ENCODE data around the gene IL4R.

IL4R gene

GRCh38 chr16:27381236-27381635, 67.5 kb downstream of the IL4R start:
- Histone ChIP-seq H3K4me1 (ENCODE audit: control insufficient read depth, insufficient read depth, low read length) (no peaks in the 10 kb centered on the region), H3K4me3 (ENCODE audit: low read length) (no peak overlapping the region), H3K36me3 (ENCODE audit: control insufficient read depth, insufficient read depth, low read length) (no peaks in the 10 kb centered on the region), H3K27me3 (ENCODE audit: control insufficient read depth, insufficient read depth, low read length) (no peaks in the 10 kb centered on the region), H3K27ac (ENCODE audit: low read length) (no peak overlapping the region), H3K9me3 (ENCODE audit: control insufficient read depth, insufficient read depth, low read length) (no peaks in the 10 kb centered on the region)
- no peak for DNase-seq (ENCODE audit: low read depth, low spot score)

- WGBS (ENCODE audit: insufficient coverage, insufficient read length): no CpG with 5 or more reads among the region's 10 CpGs
- H3K36me3 ChIP-seq (ENCODE audit: control insufficient read depth, insufficient read depth, low read length): no peaks in the 10 kb centered on the region
- H3K4me3 ChIP-seq (ENCODE audit: low read length): no peak overlapping the region
- no peak overlapping the region for H3K27ac ChIP-seq (ENCODE audit: low read length)
- no peaks in the 10 kb centered on the region for H3K9me3 ChIP-seq (ENCODE audit: control insufficient read depth, insufficient read depth, low read length)
- DNase-seq (ENCODE audit: low read depth, low spot score): no peak
- no peaks in the 10 kb centered on the region for H3K27me3 ChIP-seq (ENCODE audit: control insufficient read depth, insufficient read depth, low read length)
- no peaks in the 10 kb centered on the region for H3K4me1 ChIP-seq (ENCODE audit: control insufficient read depth, insufficient read depth, low read length)
Measured at GRCh38 chr16:27381974-27382855, 68.4 kb downstream of the IL4R start.

- Histone ChIP-seq H3K27me3 (ENCODE audit: control insufficient read depth, insufficient read depth, low read length) (no peaks in the 10 kb centered on the region), H3K36me3 (ENCODE audit: control insufficient read depth, insufficient read depth, low read length) (no peaks in the 10 kb centered on the region), H3K9me3 (ENCODE audit: control insufficient read depth, insufficient read depth, low read length) (no peaks in the 10 kb centered on the region), H3K27ac (ENCODE audit: low read length) (no peak overlapping the region), H3K4me1 (ENCODE audit: control insufficient read depth, insufficient read depth, low read length) (no peaks in the 10 kb centered on the region), H3K4me3 (ENCODE audit: low read length) (no peak overlapping the region)
- WGBS (ENCODE audit: insufficient coverage, insufficient read length): no CpG with 5 or more reads among the region's 15 CpGs
- no peak for DNase-seq (ENCODE audit: low read depth, low spot score)
Measured at GRCh38 chr16:27383556-27384243, 69.9 kb downstream of the IL4R start.

GRCh38 chr16:27384425-27384824, 70.7 kb downstream of the IL4R start:
- Histone ChIP-seq H3K27me3 (ENCODE audit: control insufficient read depth, insufficient read depth, low read length) (no peaks in the 10 kb centered on the region), H3K36me3 (ENCODE audit: control insufficient read depth, insufficient read depth, low read length) (no peaks in the 10 kb centered on the region), H3K9me3 (ENCODE audit: control insufficient read depth, insufficient read depth, low read length) (no peaks in the 10 kb centered on the region), H3K4me1 (ENCODE audit: control insufficient read depth, insufficient read depth, low read length) (no peaks in the 10 kb centered on the region), H3K4me3 (ENCODE audit: low read length) (no peak overlapping the region), H3K27ac (ENCODE audit: low read length) (no peak overlapping the region)
- WGBS (ENCODE audit: insufficient coverage, insufficient read length): no CpG with 5 or more reads among the region's 5 CpGs
- DNase-seq (ENCODE audit: low read depth, low spot score): no peak

DNA sequence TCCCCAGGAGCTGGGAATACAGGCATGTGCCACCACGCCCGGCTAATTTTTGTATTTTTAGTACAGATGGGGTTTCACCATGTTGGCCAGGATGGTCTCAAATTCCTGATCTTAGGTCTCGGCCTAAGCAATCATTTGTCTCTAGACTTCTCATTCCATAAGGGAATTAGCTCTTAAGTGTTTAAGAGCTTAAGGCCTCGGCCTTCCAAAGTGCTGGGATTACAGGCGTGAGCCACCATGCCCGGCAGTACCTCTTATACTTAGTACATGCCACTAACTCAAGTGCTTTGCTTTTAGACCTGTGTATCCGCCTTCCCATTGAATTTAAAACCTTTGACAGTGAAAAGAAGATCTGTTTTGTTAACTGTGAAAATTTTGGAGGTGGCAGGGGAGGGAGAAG, 71.6 kb downstream of the IL4R start:
- H3K27ac ChIP-seq (ENCODE audit: low read length): no peak overlapping the region
- no peaks in the 10 kb centered on the region for H3K27me3 ChIP-seq (ENCODE audit: control insufficient read depth, insufficient read depth, low read length)
- WGBS (ENCODE audit: insufficient coverage, insufficient read length): no CpG with 5 or more reads among the region's 7 CpGs
- DNase-seq (ENCODE audit: low read depth, low spot score): no peak
- no peaks in the 10 kb centered on the region for H3K4me1 ChIP-seq (ENCODE audit: control insufficient read depth, insufficient read depth, low read length)
- H3K9me3 ChIP-seq (ENCODE audit: control insufficient read depth, insufficient read depth, low read length): no peaks in the 10 kb centered on the region
- H3K4me3 ChIP-seq (ENCODE audit: low read length): no peak overlapping the region
- no peaks in the 10 kb centered on the region for H3K36me3 ChIP-seq (ENCODE audit: control insufficient read depth, insufficient read depth, low read length)

DNA sequence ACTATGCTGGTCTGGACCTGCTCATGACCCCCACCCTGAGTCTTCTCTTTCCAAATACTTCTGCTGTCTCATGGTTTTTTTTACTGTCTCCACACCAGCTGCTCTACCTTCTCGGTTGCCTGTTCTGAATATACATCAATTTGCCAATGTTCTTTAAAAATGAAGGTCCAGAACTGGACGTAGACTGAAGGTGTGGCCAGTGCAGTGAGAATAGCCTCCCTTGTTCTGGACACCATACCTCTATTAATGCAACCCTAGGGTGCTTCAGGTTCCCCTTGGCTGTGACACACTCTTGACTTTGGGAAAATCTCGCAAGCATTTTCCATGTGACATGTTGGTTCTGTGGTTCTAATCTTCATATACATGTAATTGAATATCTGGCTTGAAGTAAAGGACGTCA, 72.9 kb downstream of the IL4R start:
- no peaks in the 10 kb centered on the region for H3K4me1 ChIP-seq (ENCODE audit: control insufficient read depth, insufficient read depth, low read length)
- H3K36me3 ChIP-seq (ENCODE audit: control insufficient read depth, insufficient read depth, low read length): no peaks in the 10 kb centered on the region
- no CpG with 5 or more reads among the region's 4 CpGs for whole genome bisulfite sequencing (ENCODE audit: insufficient coverage, insufficient read length)
- H3K27me3 ChIP-seq (ENCODE audit: control insufficient read depth, insufficient read depth, low read length): no peaks in the 10 kb centered on the region
- H3K9me3 ChIP-seq (ENCODE audit: control insufficient read depth, insufficient read depth, low read length): no peaks in the 10 kb centered on the region
- no peak overlapping the region for H3K4me3 ChIP-seq (ENCODE audit: low read length)
- no peak for DNase-seq (ENCODE audit: low read depth, low spot score)
- H3K27ac ChIP-seq (ENCODE audit: low read length): no peak overlapping the region

GRCh38 chr16:27387724-27388123, 74.0 kb downstream of the IL4R start:
- no peak for DNase-seq (ENCODE audit: low read depth, low spot score)
- Histone ChIP-seq H3K4me3 (ENCODE audit: low read length) (no peak overlapping the region), H3K9me3 (ENCODE audit: control insufficient read depth, insufficient read depth, low read length) (no peaks in the 10 kb centered on the region), H3K27ac (ENCODE audit: low read length) (no peak overlapping the region), H3K4me1 (ENCODE audit: control insufficient read depth, insufficient read depth, low read length) (no peaks in the 10 kb centered on the region), H3K27me3 (ENCODE audit: control insufficient read depth, insufficient read depth, low read length) (no peaks in the 10 kb centered on the region), H3K36me3 (ENCODE audit: control insufficient read depth, insufficient read depth, low read length) (no peaks in the 10 kb centered on the region)
- WGBS (ENCODE audit: insufficient coverage, insufficient read length): no CpG with 5 or more reads among the region's 1 CpG

DNA sequence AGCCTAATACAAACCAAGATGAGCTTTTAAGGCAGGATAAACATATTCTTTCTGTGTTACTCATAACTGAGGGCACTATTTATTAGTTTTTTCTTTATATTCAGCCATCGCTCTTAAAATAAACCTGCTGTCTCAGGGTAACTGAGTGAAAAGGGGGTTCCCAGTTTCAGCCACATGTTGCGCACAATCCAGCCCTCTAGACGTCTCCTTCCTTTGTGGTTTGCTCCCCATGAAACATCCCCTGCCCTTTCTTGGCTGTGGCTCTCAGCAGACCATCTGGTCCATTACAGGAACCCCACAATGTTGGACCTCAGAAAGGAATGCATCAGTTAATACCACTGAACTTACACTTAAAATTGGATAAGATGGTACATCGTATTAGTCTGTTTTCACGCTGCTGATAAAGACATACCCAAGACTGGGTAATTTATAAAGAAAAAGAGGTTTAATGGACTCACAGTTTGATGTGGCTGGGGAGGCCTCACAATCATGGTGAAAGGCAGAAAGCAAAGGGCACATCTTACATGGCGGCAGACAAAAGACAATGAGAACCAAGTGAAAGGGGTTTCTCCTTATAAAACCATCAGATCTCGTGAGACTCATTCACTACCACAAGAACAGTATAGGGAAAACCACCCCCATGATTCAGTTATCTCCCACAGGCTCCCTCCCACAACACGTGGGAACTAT, 75.6 kb downstream of the IL4R start:
- WGBS (ENCODE audit: insufficient coverage, insufficient read length): no CpG with 5 or more reads among the region's 8 CpGs
- no peak for DNase-seq (ENCODE audit: low read depth, low spot score)
- H3K9me3 ChIP-seq (ENCODE audit: control insufficient read depth, insufficient read depth, low read length): no peaks in the 10 kb centered on the region

DNA sequence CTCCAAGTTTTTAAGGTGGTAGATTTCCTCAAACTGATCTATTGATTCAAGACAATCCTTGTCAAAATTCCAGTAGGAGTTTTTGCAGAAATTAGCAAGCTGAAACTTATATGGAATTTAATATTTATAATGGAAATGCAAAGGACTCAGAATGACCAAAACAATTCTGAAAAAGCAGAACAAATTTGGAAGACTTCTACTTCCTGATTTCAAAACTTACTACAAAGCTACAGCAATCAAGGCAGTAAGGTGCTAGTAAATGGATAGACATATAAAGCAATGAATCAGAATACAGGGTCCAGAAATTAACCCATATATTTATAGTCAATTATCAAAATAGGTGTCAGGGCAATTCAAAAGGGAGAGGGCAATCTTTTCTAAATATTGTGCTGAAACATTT, 76.4 kb downstream of the IL4R start:
- H3K27me3 ChIP-seq (ENCODE audit: control insufficient read depth, insufficient read depth, low read length): no peaks in the 10 kb centered on the region
- no peaks in the 10 kb centered on the region for H3K9me3 ChIP-seq (ENCODE audit: control insufficient read depth, insufficient read depth, low read length)
- H3K27ac ChIP-seq (ENCODE audit: low read length): no peak overlapping the region

More for the DNA sequence above, 75.6 kb downstream of the IL4R start:
- no peak overlapping the region for H3K27ac ChIP-seq (ENCODE audit: low read length)
- H3K27me3 ChIP-seq (ENCODE audit: control insufficient read depth, insufficient read depth, low read length): no peaks in the 10 kb centered on the region
- no peak overlapping the region for H3K4me3 ChIP-seq (ENCODE audit: low read length)
- no peaks in the 10 kb centered on the region for H3K4me1 ChIP-seq (ENCODE audit: control insufficient read depth, insufficient read depth, low read length)
- no peaks in the 10 kb centered on the region for H3K36me3 ChIP-seq (ENCODE audit: control insufficient read depth, insufficient read depth, low read length)

DNA sequence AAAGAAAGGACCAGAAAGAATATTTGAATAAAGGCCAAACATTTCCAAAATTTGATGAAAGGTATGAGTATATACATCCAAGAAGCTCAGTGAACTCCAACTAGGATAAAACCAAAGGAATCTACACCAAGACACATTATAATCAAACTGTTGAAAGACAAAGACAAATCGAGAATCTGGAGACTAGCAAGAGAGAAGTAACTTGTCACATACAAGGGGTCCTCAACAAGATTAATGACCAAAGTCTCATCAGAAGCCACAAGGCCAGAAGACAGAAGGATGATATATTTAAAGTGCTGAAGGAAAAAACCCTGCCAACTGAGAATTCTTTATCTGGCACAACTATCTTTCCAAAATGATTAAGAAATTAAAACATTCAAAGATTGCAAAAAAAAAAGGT, 78.9 kb downstream of the IL4R start:
- H3K27me3 ChIP-seq (ENCODE audit: control insufficient read depth, insufficient read depth, low read length): no peaks in the 10 kb centered on the region
- no peaks in the 10 kb centered on the region for H3K4me1 ChIP-seq (ENCODE audit: control insufficient read depth, insufficient read depth, low read length)
- H3K27ac ChIP-seq (ENCODE audit: low read length): no peak overlapping the region
- no peaks in the 10 kb centered on the region for H3K36me3 ChIP-seq (ENCODE audit: control insufficient read depth, insufficient read depth, low read length)
- H3K9me3 ChIP-seq (ENCODE audit: control insufficient read depth, insufficient read depth, low read length): no peaks in the 10 kb centered on the region
- H3K4me3 ChIP-seq (ENCODE audit: low read length): no peak overlapping the region
- no peak for DNase-seq (ENCODE audit: low read depth, low spot score)
- WGBS (ENCODE audit: insufficient coverage, insufficient read length): no CpG with 5 or more reads among the region's 1 CpG

More for the DNA sequence above, 76.4 kb downstream of the IL4R start:
- no peaks in the 10 kb centered on the region for H3K4me1 ChIP-seq (ENCODE audit: control insufficient read depth, insufficient read depth, low read length)
- H3K4me3 ChIP-seq (ENCODE audit: low read length): no peak overlapping the region
- no peak for DNase-seq (ENCODE audit: low read depth, low spot score)
- H3K36me3 ChIP-seq (ENCODE audit: control insufficient read depth, insufficient read depth, low read length): no peaks in the 10 kb centered on the region

All from iPS DF 6.9 (cell line).